ENCODE measurements around the gene RPL28.

The RPL28 gene

DNA sequence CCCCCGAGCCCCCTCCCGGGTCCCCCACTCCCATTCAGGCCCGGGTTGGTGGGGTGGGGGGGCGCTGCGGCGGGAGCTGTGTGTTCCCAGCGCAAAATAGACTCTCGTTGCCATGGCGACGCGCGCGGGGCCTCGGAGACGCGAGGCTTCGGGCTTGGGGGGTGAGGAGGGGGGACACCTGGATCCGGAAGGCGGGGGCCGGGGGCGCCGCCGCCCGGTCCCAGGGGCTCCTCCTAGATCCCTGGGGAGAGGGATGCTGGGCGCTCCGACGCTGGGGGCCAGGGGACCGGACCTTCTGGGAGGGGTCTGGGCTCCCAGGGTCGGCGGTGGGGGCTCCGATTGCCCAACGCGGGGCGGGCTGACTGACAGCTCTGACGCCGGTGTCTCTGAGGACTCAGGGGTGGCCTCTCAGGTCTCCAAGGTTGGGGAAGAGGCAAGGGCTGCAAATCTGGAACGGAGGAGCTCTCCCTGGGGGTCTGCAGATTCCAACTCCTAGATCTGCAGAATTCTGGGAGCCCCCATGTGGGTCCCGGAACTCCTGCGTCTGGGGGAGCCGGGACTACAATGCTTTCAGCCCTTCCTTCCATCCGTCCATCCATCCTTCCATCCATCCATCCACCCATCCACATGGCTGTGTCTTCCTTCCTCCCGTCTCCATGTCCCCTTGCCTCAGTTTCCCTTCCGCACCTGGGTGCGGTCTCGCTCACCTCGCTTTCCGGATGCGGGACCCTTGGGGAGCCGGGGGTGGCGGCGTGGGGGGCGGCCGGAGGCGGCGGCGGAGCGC, 66.4 kb downstream of the RPL28 start:
- TF ChIP-seq, protein P1, sequence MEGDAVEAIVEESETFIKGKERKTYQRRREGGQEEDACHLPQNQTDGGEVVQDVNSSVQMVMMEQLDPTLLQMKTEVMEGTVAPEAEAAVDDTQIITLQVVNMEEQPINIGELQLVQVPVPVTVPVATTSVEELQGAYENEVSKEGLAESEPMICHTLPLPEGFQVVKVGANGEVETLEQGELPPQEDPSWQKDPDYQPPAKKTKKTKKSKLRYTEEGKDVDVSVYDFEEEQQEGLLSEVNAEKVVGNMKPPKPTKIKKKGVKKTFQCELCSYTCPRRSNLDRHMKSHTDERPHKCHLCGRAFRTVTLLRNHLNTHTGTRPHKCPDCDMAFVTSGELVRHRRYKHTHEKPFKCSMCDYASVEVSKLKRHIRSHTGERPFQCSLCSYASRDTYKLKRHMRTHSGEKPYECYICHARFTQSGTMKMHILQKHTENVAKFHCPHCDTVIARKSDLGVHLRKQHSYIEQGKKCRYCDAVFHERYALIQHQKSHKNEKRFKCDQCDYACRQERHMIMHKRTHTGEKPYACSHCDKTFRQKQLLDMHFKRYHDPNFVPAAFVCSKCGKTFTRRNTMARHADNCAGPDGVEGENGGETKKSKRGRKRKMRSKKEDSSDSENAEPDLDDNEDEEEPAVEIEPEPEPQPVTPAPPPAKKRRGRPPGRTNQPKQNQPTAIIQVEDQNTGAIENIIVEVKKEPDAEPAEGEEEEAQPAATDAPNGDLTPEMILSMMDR (IDR thresholded peaks at IDR 0.05; ENCODE audit: low read depth, low read length), result no peak
- no peak overlapping the region for H3K4me3 ChIP-seq (ENCODE audit: low read depth, low read length)

Data from WI38 (cell line).